Left forelimb (tissue), 1 donor: Measurements from ENCODE around the gene PARP8.
"Not testable (repeated sequence)": the region's sequence is repeated elsewhere in the genome, so short reads cannot be mapped to it uniquely, and the experiment has no call there.

Experiments
- DNase-seq: peaks from one replicate; pipeline ENCODE4 v3.0.0-alpha.2; 2018; ENCODE audit warnings: low spot score

The PARP8 gene

DNA sequence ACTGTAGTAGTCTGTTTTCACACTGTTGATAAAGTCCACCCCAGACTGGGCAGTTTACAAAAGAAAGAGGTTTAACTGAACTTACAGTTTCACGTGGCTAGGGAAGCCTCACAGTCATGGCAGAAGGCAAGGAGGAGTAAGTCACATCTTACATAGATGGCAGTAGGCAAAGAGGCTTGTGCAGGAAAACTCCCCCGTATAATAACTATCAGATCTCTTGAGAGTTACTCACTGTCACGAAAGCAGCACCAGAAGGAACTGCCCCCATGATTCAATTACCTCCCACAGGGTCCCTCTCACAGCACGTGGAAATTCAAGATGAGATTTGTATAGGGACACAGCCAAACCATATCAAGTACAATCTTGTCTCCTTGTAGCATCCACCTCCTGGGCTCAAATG is 21.1 kb downstream of the PARP8 start:
- no peak for DNase-seq

DNA sequence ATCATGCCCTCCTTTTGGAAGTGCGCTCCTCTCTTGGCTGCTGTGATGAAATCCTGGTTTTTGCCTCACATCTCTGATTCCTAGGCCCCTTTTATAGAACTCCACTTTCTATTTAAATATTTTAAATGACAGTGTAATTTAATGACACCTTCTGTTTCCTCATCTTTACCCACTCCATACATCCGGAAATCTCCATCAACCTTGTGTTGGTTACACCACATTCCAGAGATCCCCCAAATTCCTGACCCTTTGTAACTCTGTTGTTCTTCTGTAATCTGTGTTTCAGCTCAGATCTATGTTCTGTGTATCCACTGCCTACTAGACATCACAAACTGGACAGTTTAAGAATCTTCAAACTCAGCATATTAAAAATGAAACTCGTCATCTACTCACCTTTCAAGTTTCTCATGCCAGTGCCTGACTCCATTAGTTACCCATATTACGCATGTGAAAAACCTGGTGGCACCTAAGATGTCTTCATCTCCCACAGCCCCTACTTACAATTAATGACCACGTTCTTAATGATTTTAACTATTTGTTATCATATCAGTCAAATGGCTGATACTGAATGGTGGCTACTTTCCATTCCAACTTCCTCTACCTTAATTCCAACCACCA is 25.1 kb downstream of the PARP8 start:
- no peak for DNase-seq

DNA sequence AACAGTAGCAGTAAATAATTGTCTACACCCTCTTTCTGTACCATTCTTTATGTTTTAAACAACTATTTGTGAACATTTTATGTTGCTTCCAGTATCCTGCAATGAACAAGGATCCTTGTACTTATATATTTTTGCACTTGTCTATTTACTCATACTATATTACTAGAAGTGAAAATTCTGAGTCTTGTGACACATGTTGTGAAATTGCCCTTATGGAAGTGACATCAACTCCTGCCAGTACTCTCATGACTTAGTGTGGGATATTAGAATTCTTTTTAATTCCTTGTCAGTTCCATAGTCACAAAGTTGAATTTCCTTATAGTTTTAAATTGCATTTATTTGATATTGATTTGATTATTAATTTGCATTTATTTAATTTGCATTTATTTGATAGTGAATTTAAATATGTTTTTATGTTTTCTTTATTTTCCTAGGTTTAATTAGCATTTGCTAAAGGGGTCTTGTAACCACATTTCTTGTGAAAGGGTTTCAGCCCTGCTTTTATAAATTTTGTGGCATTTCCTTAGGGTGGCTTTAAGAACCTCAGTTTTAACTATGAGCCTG is 27.7 kb downstream of the PARP8 start:
- no peak for DNase-seq

DNA sequence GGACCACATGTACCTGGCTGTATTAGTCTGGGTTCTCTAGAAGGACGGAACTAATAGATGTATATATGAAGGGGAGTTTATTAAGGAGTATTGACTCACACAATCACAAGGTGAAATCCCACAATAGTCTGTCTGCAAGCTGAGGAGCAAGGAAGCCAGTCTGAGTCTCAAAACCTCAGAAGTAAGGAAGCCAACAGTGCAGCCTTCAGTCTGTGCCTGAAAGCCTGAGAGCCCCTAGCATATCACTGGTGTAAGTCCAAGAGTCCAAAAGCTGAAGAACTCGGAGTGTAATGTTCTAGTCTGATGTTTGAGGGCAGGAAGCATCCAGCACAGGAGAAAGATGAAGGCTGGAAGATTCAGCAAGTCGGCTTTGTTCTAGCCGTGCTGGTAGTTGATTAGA is 28.2 kb downstream of the PARP8 start:
- not testable (repeated sequence) for DNase-seq

DNA sequence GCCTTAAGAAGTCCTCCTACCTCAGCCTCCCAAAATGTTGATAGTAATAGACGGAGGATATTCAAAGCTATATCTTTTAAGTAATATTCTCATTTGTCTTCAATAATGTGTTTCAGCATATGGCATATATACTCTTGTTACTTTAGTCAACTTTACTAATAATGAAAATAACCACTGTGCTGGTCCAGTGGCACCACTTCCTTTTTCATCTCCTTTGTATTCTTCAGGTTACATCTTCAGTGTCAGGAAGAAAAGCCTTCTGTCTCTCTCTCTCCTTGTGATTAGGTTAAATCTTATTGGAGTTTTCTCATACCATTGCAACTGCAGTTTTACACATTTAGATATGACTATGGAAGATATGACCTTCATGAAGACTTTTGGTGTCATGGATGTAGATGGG is 31.3 kb downstream of the PARP8 start:
- no peak for DNase-seq

DNA sequence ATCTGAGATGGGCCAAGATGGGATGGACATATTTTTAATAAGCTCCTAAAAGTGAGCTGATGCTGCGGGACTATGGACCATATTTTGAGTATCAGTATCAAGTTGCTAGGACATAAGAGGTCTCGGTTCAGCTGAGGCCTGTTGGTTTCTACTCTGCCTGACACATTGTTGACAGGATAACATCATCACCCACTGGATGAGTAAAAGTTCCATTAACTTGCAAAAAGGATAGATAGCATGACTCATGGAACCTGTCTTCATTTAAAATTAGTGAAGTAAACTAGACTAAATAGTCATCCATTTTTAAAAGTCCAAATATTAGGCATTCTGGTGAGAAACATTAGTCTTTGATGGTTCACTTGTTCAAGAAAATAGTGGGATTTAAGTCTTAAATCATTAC is 33.3 kb downstream of the PARP8 start:
- DNase-seq: no peak

DNA sequence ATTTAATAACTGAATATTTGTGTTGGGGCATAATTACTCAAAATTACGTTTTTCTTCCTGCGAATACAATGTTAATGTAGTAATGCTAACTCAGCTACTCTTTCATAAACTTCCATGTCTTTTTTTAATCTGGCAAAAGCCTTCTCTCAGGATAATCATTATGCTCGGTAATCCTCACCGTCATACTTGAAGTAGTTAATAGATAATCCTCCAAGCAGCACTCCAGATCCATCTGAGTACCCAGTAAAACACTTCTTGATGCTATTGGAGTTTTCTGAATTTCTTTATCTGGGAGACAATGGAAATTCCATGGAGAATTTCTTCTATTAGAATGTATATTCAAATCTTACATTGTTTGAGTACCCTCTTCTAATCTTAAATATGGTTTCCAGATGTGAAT is 34.3 kb downstream of the PARP8 start:
- DNase-seq: no peak

DNA sequence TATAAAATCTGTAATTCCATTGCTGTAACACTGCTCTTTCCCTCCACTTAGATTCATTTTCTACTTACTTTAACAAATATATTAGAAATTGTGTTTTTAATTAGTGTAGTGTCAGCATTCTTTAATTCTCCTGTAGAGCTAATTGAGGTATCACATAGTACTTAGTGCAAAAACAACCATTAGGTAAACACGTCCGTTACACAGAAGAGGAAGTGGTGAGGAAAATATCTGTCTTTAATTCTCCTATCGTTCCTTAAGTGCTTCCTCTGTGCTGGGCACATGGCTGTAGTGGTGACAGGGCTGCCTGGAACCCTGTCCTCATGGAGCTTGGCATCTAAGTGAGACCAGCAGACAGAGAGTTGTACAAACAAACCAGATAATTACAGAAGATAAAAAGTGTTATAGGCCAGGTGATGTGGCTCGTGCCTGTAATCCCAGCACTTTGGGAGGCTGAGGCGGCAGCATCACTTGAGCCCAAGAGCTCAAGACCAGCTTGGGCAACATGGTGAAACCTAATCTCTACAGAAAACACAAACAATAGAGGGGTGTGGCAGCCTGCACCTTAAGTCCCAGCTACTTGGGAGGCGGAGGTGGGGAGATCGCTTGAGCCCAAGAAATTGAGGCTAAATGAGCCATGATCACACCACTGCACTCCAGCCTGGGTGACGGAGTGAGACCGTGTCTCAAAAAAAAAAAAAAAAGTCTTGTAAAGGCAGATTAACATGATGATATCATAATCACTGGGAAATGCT is 36.4 kb downstream of the PARP8 start:
- DNase-seq: no peak

DNA sequence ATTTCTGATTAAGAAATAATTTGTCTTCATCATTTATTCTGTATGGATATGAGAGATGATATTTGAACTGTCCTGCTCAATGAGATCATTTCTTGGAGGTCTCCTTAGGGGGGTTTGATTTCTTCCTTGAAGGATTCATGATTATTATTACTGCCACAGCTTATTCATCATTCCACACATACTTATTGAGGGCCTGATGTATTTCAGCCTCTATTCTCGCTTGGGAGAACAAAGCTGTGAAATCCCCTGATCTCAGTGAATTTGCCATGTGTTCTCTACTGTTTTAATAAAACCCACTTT is 36.9 kb downstream of the PARP8 start:
- no peak for DNase-seq

DNA sequence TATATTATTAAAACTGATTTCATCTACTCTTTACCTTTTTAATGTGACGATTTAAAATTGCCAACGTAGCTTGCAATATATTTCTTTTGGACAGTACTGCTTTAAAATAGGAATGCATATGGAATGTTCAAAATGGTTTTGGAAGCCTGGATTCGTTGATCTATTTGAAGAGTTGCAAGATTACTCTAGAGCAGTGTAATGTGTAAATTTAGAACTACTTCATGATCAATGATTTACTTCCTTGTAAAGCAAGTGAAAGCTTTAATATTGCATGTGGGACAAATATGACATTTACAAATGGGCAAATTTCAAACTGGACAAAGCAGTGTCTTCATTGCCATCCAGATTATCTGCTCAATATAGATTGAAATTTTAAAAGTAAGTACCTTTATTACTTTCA is 38.3 kb downstream of the PARP8 start:
- no peak for DNase-seq

DNA sequence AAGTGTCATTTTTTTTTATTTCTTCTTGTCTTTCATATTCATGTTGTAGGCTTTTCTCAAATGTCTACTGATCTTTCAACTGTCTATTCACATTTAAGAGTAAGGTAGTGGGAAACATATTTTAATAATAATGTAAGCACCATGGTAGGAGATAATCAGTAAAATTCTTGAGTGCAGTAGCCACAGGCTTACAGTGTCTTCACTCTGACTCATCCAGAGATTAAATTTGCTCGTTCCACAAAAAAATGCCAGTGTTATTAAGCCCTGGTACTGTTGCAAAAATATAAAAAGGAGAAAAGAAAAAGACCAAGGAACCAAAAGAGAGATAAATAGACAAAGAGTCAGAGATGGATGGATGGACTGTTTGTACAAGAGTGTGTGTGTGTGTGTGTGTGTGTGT is 43.0 kb downstream of the PARP8 start:
- DNase-seq: no peak

DNA sequence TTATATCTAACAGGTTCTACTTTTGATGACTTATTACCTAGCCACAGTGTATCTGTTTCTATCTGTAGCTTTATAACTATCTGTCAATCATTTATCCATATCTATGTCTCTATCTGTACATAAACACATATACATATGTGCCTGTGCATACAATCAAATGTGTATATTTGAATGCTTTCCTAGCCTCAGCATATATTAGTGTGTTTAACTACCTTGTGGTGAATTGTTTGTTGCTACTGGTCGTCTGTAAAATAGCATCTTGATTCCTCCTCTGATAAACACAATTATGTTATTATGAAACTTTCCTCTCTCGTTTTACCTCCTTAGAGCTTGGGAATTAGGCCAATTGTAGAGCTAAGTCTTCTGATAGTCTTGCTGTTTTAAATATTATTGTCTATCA is 44.4 kb downstream of the PARP8 start:
- DNase-seq: no peak

DNA sequence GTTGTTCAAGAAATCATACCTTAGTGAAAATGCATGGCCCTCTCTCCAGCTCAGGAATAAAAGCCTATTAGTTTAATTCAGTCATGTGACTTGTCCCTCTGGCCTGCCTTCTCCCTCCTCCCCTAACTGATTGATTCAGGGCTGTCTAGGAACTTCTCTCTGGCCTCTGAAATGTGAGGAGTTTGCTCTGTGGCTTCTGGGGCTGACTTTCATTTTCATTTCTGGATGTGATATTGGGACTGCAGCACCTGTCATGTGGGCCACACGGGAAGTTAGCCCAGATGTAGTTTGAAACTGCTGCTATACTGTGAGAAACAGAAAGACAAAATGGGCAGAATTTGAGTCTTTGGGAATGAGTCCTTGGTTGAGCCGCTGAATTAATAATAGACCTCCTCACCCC is 44.8 kb downstream of the PARP8 start:
- no peak for DNase-seq

DNA sequence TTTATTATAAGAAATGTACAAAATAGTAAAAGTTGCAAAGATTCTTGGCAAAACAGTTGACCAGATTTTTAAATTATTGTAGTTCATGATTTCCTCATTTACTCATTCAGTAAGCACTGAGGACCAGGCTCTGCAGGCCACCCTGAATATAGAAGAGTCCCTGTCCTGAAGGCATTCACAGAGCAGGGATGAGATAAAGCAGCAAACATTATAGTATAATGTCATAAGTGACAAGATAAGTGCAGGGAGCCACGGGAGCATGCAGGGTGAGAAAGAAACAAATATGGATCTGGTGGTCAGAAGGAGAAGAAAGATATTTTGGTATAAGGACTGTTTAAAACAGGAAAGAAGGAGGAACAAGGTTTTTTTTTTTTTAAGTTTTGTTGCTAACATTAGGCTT is 46.0 kb downstream of the PARP8 start:
- DNase-seq: no peak

DNA sequence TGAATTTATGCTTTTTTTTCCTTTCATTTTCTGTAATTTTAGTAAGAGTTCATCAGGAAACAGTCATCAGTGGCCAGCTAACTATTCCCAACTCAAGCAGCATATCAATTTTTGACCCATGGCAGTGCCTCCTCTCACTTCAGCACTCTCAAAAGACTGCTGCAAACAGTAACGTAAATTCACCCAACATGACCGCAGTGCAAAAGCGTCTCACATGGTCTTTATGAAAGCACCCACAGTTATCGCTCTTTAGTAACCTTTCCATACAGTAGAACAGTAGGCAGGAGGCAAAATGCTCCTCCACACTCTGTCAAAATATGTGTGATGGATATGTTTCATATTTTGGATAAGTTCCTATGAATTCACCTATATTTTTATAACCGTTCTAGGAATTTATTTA is 48.6 kb downstream of the PARP8 start:
- DNase-seq: no peak

DNA sequence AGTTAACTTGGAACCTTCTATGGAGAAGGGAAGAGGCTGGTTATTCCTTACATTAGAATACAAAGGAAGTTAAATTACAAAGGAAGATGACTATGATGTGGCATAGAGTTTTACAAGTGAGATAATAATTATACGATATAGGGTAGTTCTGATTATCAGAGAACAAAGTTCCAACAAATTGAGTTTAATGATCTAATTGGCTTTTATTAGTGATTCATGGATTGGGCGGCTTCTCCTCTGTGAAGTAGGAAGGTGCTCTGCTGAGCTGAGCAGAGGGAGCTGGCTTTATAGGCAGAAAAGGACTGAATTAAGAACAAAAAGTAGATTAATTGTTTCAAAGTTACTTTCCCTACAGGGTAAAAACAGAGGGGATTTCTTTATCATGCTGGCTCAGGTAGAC is 49.7 kb downstream of the PARP8 start:
- DNase-seq: no peak

DNA sequence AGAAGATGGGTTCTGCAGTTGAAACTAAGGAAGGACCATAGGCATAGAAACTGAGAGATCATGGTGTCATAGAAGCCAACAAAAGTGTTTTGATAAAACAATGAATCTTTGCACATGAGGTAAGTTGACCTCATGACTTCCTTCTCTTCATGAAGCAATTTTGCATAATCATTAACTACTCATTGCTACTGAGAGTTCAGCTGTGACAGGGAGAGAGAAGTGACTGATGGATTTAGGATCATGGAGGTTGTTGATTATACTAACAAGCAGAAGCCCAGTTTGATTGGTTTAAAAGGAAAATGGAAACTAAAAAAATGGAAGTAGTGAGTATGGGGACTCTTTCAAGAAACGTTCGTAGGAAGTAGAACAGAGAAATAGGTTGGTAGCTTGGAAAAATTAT is 51.2 kb downstream of the PARP8 start:
- DNase-seq: no peak

DNA sequence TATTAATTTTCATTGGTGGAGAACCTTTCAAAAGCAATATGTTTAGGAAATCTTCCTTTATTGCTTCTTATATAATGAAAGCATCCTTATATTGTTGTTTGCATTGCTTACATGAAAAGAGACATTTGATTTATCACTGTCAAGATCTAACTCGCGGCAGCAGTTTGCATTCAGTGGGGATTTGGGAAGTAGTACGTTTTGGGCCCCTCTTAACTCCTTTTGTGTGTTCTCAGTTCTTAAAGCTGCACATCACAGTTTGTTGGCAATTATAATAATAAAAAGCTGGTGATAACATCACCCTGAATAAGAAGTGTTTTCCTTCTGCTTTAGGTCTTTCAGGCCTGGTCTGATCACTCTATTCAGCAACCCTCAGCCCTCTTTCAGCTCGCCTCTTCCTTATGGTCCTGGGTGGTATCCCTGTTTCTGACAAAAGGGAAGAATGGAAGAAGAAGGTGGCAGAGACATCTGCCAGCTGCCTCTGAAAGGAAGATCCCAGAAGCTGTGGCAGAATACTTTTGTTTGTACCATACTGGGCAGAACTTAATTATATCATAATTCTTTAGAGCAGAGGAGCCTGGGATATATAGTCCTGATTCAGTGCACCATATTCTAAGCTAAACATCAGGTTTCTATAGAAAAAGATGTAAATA is 53.7 kb downstream of the PARP8 start:
- DNase-seq: no peak

DNA sequence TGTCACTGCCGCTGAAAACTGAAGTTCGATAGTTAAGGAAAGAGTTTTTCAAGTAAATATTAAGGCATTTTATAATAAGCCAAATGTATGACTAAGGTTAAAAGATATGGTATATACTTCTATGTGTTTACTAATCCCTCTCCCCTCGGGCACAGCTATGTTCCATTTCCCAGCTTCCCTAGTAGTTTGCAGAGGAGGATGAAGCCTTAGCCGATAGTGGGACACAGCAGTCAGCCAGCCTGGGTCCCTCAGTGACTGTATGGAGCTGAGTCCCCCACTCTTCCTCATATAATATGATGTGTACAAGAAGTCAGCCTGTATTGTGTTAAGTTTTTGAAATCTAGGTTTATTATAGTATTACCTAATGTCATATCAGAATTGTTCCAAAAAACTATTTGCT is 55.8 kb downstream of the PARP8 start:
- DNase-seq: no peak

DNA sequence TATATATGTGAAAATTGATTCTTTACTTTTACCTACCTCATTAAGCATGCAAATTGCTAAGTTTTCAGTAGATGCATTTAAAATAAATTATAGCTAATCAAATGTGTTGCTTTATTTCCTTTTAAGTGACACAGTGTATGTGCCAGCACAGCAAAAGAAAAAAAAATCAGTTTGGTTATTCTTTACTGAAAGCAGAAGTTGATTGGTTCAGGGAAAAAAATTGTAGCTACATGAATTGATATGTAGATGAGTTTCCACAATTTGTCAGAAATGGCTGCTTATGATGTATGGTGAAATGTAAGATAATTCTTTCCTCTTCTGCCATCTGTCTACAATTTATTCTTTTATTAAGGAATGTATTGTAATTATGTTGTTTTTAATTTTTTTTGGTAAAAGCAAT is 57.8 kb downstream of the PARP8 start:
- DNase-seq: no peak

DNA sequence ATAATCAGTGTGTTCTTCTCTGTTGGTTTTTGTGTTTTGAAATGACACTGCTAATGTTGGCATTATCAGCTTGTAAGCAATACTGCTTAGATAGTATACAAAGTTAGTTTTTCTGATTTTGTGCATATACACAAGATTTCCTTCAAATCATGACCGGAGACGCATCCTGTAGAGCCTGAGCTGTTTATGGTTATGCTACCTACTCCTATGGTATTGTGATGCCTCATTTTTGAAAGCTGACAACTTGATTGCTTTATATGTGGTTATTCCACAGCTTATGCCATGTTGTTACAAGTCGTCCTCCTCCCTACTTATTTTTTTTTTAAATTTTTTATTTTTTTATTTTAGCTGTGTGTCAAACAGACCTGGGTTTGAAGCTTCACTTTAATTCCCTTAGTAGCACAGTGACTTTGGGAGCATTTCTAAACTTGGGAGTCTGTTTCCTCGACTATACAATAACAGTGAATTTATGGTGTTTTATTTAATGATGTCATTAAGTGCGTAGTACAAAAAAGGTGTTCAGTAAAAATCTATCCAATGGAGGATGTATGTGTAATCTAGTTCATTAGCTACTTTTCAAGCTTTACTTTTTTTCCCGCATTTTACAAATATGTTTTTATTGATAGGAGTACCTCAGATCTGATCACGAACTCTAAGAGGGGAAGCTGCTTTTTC is 59.5 kb downstream of the PARP8 start:
- DNase-seq: no peak

DNA sequence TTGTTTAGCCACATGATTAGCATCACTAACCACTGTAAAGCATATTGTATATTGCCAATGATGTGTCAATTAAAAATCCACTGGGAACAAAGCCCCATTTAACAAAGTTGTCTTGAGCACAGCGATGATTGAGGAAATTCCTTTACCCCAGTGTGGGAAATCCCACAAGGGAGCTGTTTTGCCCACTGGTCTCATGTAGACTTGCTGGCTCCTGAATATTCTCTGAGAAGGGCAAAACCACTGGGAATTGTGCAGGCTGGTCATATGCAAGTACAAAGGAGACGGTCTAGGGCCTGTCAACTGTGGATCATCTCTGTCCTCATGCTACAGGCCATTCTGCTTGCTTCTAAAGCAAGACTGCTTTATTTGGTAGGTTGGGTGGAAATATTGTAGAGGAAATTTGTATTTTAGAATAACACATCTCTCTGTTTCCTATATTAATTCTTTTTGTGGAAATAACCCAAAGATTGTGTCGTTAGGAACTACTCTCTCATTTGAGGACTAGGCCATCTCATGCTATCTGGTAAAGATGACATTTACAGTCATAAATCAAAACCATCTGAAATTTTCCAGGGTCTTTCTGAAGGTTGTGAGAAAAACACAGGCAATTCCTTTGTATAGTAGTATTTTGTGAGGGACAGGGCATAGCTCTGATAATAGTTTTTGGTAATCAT is 60.2 kb downstream of the PARP8 start:
- no peak for DNase-seq

DNA sequence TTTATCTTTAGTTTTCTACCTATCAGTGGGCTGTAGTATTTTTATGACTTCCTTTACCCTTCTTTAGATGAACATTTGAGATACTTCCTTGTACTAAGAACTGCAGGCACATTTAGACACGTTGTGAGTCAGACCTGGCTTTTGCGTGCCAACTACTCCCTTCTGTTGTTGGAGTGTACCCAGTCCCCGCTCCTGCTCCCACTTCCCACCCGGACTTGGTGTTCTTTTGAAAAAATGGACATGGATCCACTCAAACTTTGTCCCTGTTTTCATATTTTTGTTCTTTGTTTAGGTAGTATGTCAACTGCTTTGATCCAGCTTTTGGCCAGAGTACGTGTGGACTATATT is 60.7 kb downstream of the PARP8 start:
- no peak for DNase-seq
